SK-N-SH (cell line): ENCODE measurements around the gene ZFTA.

Experiments used
- CTCF ChIP-seq: fragments of 200-600 bp; sonication (generic); IDR thresholded peaks from 2 replicates; pipeline ENCODE4 v1.6.1; 2017; ENCODE audit warnings: antibody characterized with exemption, mild to moderate bottlenecking, moderate library complexity
- FOXJ3 ChIP-seq: sonication (generic); formaldehyde crosslinking; IDR thresholded peaks from 2 replicates; pipeline ENCODE4 v1.5.1; 2020; ENCODE audit warnings: mild to moderate bottlenecking, missing genetic modification reagents

GRCh38 chr11:63769042-63769713 is 603 bp upstream of the ZFTA start:
- TF ChIP-seq CTCF (no peak), FOXJ3 (CRISPR knock-in tag) (no peak)
